A673 (cell line): ENCODE measurements around the gene SNX10. TPM values are rescaled to one million over a fixed set of nuclear protein-coding genes. Genes with fewer than 3 reads are reported as not detected.

ENCODE experiments used
- BruUV-seq: library from RNA; stranded (reverse); fragments of 400-500 nt; replicated peaks from 2 replicates; lab custom pipeline; 2021; lab: Mats Ljungman, UMichigan
- CTCF ChIA-PET: fragments of 300-600 bp; sonication (Branson Sonifier 250); formaldehyde crosslinking; loops from one replicate; lab custom pipeline; 2022; ENCODE audit warnings: antibody characterized with exemption; lab: Charles Lee
- POLR2A ChIA-PET: fragments of 300-600 bp; sonication (Branson Sonifier 250); formaldehyde crosslinking; loops from one replicate; lab custom pipeline; 2022; ENCODE audit warnings: antibody characterized with exemption; ENCODE audit not compliant: low non-redundant PET; lab: Charles Lee
- DNase-seq: peaks from one replicate; pipeline ENCODE4 v3.0.0-alpha.2; 2015; ENCODE audit warnings: low spot score
- H3K27ac ChIP-seq: fragments of 200-600 bp; sonication (generic); 2 replicates; pipeline ENCODE4 v1.5.1; 2016; ENCODE audit warnings: mixed run types, low read depth, mild to moderate bottlenecking, mixed read lengths, antibody characterized with exemption, low read length; ENCODE audit not compliant: poor library complexity, severe bottlenecking
- H3K27me3 ChIP-seq: fragments of 200-600 bp; sonication (generic); replicated peaks from 2 replicates; pipeline ENCODE4 v1.6.1; 2017; ENCODE audit warnings: mixed run types, low read depth, mild to moderate bottlenecking, mixed read lengths, antibody characterized with exemption, low read length; ENCODE audit not compliant: insufficient read depth, poor library complexity
- H3K36me3 ChIP-seq: fragments of 200-600 bp; sonication (generic); 2 replicates; pipeline ENCODE4 v1.6.1; 2016; ENCODE audit warnings: mixed run types, mild to moderate bottlenecking, mixed read lengths, antibody characterized with exemption, low read length; ENCODE audit not compliant: insufficient read depth, poor library complexity, severe bottlenecking
- H3K4me1 ChIP-seq: fragments of 200-600 bp; sonication (generic); 2 replicates; pipeline ENCODE4 v1.6.1; 2017; ENCODE audit warnings: mixed run types, mild to moderate bottlenecking, mixed read lengths, antibody characterized with exemption, low read length; ENCODE audit not compliant: insufficient read depth, poor library complexity, severe bottlenecking
- H3K4me3 ChIP-seq: fragments of 200-600 bp; sonication (generic); 2 replicates; pipeline ENCODE4 v1.5.1; 2016; ENCODE audit warnings: low read depth, mixed run types, mild to moderate bottlenecking, mixed read lengths, low read length; ENCODE audit not compliant: poor library complexity, severe bottlenecking
- H3K9me3 ChIP-seq: fragments of 200-600 bp; sonication (generic); 2 replicates; pipeline ENCODE4 v1.6.1; 2016; ENCODE audit warnings: mixed run types, low read depth, mild to moderate bottlenecking, mixed read lengths, antibody characterized with exemption, low read length; ENCODE audit not compliant: poor library complexity, severe bottlenecking
- CTCF ChIP-seq: fragments of 300-800, 200-600 bp; sonication (generic); conservative IDR thresholded peaks from 2 replicates; pipeline ENCODE4 v1.5.1; 2017; ENCODE audit warnings: low read depth, mild to moderate bottlenecking, antibody characterized with exemption, low read length, moderate library complexity, mixed read lengths
- EZH2 ChIP-seq: fragments of 200-600 bp; sonication (generic); IDR thresholded peaks from 2 replicates; pipeline ENCODE4 v1.6.1; 2017; ENCODE audit warnings: borderline replicate concordance, low read depth, mild to moderate bottlenecking, mixed read lengths, antibody characterized with exemption, low read length; ENCODE audit not compliant: poor library complexity, severe bottlenecking
- intact Hi-C: fragments of 100-400 bp; cut with micrococcal nuclease; formaldehyde crosslinking; loops from one replicate; pipeline ENCODE4 v1.10.0; 2022; ENCODE audit not compliant: unreplicated experiment
- total RNA-seq: library from RNA; stranded (reverse); gene quantifications from 2 replicates; pipeline ENCODE4 v1.2.3, GENCODE V29; 2021

SNX10 gene
- total RNA-seq, 1 experiment from 2014 or later, result 1.1 TPM

- Histone ChIP-seq H3K4me1 (peaks cover 9% of the 10 kb centered on the region), H3K27me3 (no peaks in the 10 kb centered on the region), H3K4me3 (no peak overlapping the region), H3K9me3 (no peaks in the 10 kb centered on the region), H3K27ac (no peak overlapping the region), H3K36me3 (no peaks in the 10 kb centered on the region)
- ChIA-PET POLR2A (no interaction called here), CTCF (no interaction called here)
- no peak for DNase-seq
- TF ChIP-seq EZH2 (no peak), CTCF (no peak)
- BruUV-seq, result no TSS peak
- intact Hi-C loops, result no loop called here
These were observed 16.1 kb downstream of the SNX10 start for GRCh38 chr7:26307791-26308190.

- no peaks in the 10 kb centered on the region for H3K36me3 ChIP-seq
- no peak for DNase-seq
- no peak overlapping the region for H3K4me3 ChIP-seq
- ChIA-PET CTCF (no interaction called here), POLR2A (no interaction called here)
- TF ChIP-seq EZH2, result no peak
- TF ChIP-seq CTCF, result no peak
- H3K27ac ChIP-seq, result no peak overlapping the region
- no peaks in the 10 kb centered on the region for H3K9me3 ChIP-seq
- H3K4me1 ChIP-seq, result peaks cover 9% of the 10 kb centered on the region
- intact Hi-C loops, result no loop called here
- H3K27me3 ChIP-seq, result no peaks in the 10 kb centered on the region
- no TSS peak for BruUV-seq
These were observed 16.9 kb downstream of the SNX10 start for GRCh38 chr7:26308551-26308950.

- no peak for DNase-seq
- no peaks in the 10 kb centered on the region for H3K9me3 ChIP-seq
- H3K27ac ChIP-seq, result no peak overlapping the region
- TF ChIP-seq EZH2 (no peak), CTCF (no peak)
- CTCF ChIA-PET, result no interaction called here
- H3K36me3 ChIP-seq, result no peaks in the 10 kb centered on the region
- BruUV-seq, result no TSS peak
- H3K27me3 ChIP-seq, result no peaks in the 10 kb centered on the region
- intact Hi-C loops, result no loop called here
- H3K4me3 ChIP-seq, result no peak overlapping the region
- POLR2A ChIA-PET, result no interaction called here
- H3K4me1 ChIP-seq, result peaks cover 9% of the 10 kb centered on the region
These were observed 17.4 kb downstream of the SNX10 start for GRCh38 chr7:26309089-26309488.
